D721Med (cell line): Measurements from ENCODE around the gene FOXO3.

Experiments
- DNase-seq: peaks from one replicate; pipeline ENCODE4 v3.0.0; 2011; ENCODE audit warnings: low spot score; ENCODE audit not compliant: insufficient read length
- FAIRE-seq: peaks from 2 replicates; lab custom pipeline; 2011; peaks lifted over from hg19 to GRCh38; lab: Jason Lieb, UNC
- CTCF ChIP-seq: IDR thresholded peaks from 2 replicates; pipeline ENCODE4 v1.5.1; 2012; ENCODE audit warnings: mild to moderate bottlenecking, control low read depth; ENCODE audit not compliant: insufficient read depth; ENCODE audit errors: missing control alignments

FOXO3 gene

GRCh38 chr6:108561742-108562502 is 1.2 kb downstream of the FOXO3 start:
- FAIRE-seq, result no peak
- no peak for DNase-seq
- TF ChIP-seq CTCF, result no peak

GRCh38 chr6:108562503-108562993 is 1.8 kb downstream of the FOXO3 start:
- TF ChIP-seq CTCF, result no peak
- FAIRE-seq (no peak), DNase-seq (peak; percentile 71)

DNA sequence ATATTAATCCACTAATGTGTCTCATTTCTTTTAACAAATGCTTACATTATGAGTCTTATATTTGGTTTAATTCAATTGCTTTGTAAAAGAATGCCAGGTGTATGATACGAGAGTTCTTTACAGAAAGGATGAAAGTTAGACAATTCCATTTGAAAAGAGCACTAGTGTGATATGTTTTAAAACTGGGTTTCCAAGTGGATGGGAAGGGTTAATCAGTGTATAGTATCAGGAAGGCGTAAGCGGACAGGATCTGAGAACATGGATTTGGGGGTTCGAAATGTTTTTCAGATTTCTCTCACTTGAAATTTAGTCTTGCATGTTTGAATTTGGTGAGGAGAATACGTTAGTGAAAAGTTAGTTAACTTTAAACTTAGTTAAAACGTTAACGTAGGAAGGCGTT is 2.6 kb downstream of the FOXO3 start:
- no peak for TF ChIP-seq CTCF
- no peak for DNase-seq
- FAIRE-seq, result no peak

DNA sequence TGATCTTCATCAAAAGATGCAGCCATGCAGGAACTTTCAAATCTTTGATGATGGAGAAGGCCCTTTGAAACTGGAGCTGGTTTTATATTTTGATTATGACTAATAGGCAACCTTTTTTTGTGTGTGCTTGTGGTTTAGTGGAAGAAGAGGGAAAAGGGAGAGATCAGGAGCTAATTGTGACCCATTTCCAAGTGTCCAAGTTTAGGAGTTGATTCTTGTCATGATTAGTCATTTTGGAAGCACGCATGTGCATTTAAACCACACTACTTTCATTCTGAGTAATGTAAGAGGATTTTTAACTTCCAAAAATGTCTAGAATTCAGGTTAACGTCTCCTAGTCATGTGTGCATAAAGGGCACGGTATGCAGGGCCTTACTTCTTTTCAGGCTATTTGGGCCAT is 3.5 kb downstream of the FOXO3 start:
- no peak for TF ChIP-seq CTCF
- no peak for DNase-seq
- FAIRE-seq, result no peak

DNA sequence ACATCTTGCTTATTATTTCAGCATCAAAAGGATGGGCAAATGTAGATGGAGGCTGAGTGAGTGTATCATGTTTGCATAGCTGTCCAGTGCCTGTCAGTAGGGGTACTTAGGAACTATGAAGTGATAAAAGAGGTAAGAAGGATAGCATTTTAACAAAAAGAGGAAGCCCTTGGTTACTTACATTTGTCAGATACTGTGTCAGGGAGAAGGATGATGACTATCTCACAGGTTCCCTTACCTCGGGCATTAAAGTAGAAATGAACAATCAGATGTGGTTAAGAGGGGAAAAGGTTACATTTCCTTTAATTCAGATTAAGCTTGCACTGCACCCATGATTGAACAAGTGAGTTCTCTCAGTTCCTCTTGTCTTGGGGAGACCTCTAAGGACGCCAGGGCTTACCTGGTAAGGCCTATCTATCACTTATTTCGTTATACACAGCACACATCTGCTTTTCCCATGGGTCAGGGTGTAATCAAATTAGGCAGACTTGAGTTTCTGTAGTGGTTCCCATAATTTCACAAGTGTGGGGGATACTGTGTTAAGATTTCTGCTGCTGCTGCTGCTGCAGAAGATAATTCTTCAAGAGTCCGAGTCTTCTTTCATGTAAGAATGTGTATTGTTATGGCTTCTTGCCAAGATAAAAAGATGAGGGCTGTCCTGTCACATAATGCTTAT is 4.5 kb downstream of the FOXO3 start:
- DNase-seq, result no peak
- TF ChIP-seq CTCF, result no peak
- FAIRE-seq, result no peak

GRCh38 chr6:108565893-108566292 is 5.2 kb downstream of the FOXO3 start:
- FAIRE-seq (no peak), DNase-seq (no peak)
- no peak for TF ChIP-seq CTCF

DNA sequence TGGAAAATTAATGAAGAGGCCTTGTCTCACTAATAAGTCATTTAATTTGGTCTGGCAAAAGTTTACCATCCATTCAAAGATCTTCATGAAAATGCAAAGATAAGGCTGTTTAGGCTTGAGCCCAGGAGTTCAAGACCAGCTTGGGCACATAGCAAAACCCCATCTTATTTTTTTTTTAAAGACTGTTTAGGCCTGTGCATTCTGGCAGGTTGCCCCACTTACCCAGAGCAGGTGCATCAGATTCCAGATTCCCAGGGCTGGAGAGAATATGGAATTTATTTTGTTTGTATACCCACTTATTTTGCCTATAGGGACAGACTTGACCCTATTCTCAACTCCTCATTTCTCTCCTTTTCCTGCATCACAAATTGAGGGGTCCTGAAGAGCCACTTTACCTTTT is 5.7 kb downstream of the FOXO3 start:
- FAIRE-seq (no peak), DNase-seq (no peak)
- TF ChIP-seq CTCF, result no peak
